Measurements from ENCODE around the gene ANKRD11.

The ANKRD11 gene

DNA sequence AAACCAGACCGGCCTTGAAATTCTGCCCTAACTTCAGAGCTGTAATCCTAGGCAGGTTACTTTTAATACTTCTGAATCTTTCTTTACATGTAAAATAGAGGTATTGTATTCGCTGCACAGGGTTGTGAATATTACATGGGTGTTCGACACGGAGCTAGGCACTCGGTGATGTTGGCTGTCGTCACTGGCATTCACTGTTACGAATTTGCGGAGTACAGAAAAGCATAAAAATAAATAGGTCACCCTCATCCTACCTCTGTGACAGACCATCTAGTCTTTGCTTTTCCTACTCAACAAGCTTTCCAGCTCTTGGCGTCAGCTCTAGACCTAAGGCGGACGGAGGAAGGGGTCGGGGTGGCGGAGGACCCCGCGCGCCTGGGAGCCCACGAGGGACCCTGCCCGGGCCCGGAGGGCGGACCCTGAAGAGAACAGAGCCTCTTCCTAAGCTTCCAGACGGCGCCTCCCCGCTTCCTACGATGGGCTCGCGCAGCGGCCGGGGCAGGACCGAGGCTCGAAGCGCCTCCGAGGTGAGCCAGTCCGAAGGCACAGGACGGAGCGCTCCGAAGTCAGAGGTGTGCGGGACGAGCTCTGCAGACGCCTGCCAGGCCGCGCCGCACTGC is 17.0 kb upstream of the ANKRD11 start:
- H3K27me3 ChIP-seq (replicated peaks; ENCODE audit: control insufficient read depth, insufficient read depth, low read length, poor library complexity, severe bottlenecking): no peaks in the 10 kb centered on the region
- peak overlapping the region; percentile 80 for H3K4me3 ChIP-seq (ENCODE audit: insufficient read depth, low read depth, low read length, poor library complexity, severe bottlenecking)
- H3K9me3 ChIP-seq (ENCODE audit: control insufficient read depth, low read length): no peaks in the 10 kb centered on the region
- H3K27ac ChIP-seq (ENCODE audit: insufficient read depth, low read length, poor library complexity, severe bottlenecking): peak overlapping the region; percentile 89
- DNase-seq: no peak
- H3K4me1 ChIP-seq (ENCODE audit: control insufficient read depth, insufficient read depth, low read length, poor library complexity, severe bottlenecking): peaks cover 32% of the 10 kb centered on the region
- peaks cover 19% of the 10 kb centered on the region for H3K36me3 ChIP-seq (ENCODE audit: control insufficient read depth, insufficient read depth, low read length)

DNA sequence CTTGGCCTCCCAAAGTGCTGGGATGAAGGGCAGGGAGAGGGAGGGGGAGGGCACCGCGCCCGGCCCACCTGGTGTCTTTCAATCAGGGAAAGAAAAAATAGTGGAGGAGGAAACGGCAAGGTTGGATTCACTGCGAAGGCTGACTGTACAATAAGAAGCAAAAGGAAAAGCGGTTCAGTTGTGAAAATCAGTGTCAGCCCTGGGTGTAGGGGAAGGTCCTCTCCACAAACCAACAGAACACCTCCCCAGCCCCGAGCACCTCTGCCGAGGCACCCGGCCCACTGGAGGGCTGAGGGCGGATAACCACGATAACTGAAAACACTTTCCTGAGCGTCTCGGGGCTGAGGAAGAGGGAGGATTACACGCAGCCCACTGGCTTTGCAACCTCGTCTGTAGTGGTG is 16.4 kb upstream of the ANKRD11 start:
- no peak for DNase-seq
- Histone ChIP-seq H3K27ac (ENCODE audit: insufficient read depth, low read length, poor library complexity, severe bottlenecking) (peak overlapping the region; percentile 89), H3K4me1 (ENCODE audit: control insufficient read depth, insufficient read depth, low read length, poor library complexity, severe bottlenecking) (peaks cover 32% of the 10 kb centered on the region)

DNA sequence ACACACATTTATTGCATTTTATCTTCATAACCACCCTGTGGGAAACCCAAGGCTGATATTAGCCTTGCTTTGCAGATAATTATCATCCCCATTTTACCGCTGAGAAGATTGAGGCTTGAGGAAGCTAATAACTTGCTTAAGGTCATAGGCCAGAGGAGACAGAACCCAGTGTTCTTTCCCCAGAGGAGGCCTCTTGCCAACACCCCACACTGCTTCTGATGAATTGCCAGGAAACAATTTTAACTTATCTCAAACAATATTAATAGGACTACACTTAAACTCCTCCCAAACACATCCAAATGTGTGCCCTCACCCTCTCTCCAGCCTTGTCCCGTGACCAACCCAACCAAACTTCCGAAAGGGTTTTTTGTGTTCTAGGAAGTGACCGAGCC is 15.7 kb upstream of the ANKRD11 start:
- Histone ChIP-seq H3K4me1 (ENCODE audit: control insufficient read depth, insufficient read depth, low read length, poor library complexity, severe bottlenecking) (peaks cover 32% of the 10 kb centered on the region), H3K4me3 (ENCODE audit: insufficient read depth, low read depth, low read length, poor library complexity, severe bottlenecking) (peak overlapping the region; percentile 40), H3K36me3 (ENCODE audit: control insufficient read depth, insufficient read depth, low read length) (peaks cover 8% of the 10 kb centered on the region), H3K9me3 (ENCODE audit: control insufficient read depth, low read length) (no peaks in the 10 kb centered on the region), H3K27me3 (replicated peaks; ENCODE audit: control insufficient read depth, insufficient read depth, low read length, poor library complexity, severe bottlenecking) (no peaks in the 10 kb centered on the region), H3K27ac (ENCODE audit: insufficient read depth, low read length, poor library complexity, severe bottlenecking) (peak overlapping the region; percentile 75)
- DNase-seq: no peak

More for the DNA sequence above, 16.4 kb upstream of the ANKRD11 start:
- Histone ChIP-seq H3K4me3 (ENCODE audit: insufficient read depth, low read depth, low read length, poor library complexity, severe bottlenecking) (peak overlapping the region; percentile 80), H3K36me3 (ENCODE audit: control insufficient read depth, insufficient read depth, low read length) (peaks cover 15% of the 10 kb centered on the region), H3K27me3 (replicated peaks; ENCODE audit: control insufficient read depth, insufficient read depth, low read length, poor library complexity, severe bottlenecking) (no peaks in the 10 kb centered on the region), H3K9me3 (ENCODE audit: control insufficient read depth, low read length) (no peaks in the 10 kb centered on the region)

DNA sequence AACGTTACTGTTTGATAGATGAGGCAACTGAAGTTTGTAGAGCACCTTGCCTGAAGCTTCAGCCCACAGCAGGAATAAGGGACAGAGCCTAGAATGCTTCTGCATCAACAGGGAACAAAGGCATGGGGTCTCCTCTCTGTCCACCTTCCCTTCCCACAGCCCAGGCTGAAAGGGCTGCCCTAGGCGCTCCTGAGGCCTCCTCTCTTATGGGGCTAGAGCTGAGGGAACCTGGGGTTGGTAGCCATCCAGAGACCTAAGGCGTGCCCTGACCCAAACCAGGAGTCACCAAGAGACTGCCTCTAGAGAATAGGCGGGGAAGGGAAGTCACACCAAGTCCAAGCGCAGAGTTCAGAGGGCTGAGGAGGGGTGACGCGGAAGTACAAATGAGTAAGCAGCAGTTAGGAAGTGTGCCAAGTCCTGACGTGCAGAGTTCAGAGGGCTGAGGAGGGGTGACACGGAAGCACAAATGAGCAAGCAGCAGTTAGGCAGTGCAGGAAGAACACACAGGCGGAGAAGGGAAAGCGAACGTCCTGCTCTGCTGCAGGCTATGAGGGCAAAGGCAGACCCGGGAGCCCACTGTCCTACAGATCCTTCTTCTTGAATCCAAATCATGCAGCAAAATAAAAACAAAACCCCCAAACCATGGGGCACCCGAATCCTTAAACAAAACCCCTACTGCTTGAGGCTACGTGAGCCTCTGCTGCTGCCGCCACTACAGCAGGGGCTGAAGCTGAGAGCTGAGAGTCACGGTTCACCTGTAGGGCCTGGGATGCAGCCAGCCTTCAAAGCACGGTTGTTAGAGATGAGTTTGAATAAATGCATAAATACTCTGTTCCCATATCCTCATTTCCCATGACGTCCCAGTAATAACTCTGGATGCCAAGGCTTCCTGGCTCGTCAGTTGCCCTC is 15.1 kb upstream of the ANKRD11 start:
- Histone ChIP-seq H3K4me1 (ENCODE audit: control insufficient read depth, insufficient read depth, low read length, poor library complexity, severe bottlenecking) (peaks cover 32% of the 10 kb centered on the region), H3K9me3 (ENCODE audit: control insufficient read depth, low read length) (no peaks in the 10 kb centered on the region), H3K4me3 (ENCODE audit: insufficient read depth, low read depth, low read length, poor library complexity, severe bottlenecking) (peak overlapping the region; percentile 40), H3K36me3 (ENCODE audit: control insufficient read depth, insufficient read depth, low read length) (peaks cover 2% of the 10 kb centered on the region), H3K27me3 (replicated peaks; ENCODE audit: control insufficient read depth, insufficient read depth, low read length, poor library complexity, severe bottlenecking) (no peaks in the 10 kb centered on the region), H3K27ac (ENCODE audit: insufficient read depth, low read length, poor library complexity, severe bottlenecking) (peak overlapping the region; percentile 75)
- DNase-seq: peak; percentile 82 to 84 (median 83)

DNA sequence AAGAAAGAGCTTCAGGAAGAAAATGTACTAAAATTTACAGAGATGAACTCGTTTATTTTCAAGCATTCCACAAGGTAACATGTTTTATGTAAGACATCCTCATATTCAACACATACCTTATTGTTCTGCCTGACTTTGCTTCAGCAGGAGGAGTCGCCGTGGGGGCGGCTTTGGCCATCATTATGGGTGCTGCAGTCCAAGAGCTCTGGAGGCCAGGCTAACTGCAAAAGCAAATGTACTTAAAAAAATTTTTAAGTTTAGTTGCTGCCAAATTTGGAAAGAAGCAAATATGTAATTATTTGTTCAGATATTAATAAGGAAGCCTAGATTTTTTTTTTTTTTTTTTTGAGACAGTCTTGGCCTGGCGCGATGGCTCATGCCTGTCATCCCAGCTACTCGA is 13.7 kb upstream of the ANKRD11 start:
- H3K27me3 ChIP-seq (replicated peaks; ENCODE audit: control insufficient read depth, insufficient read depth, low read length, poor library complexity, severe bottlenecking): no peaks in the 10 kb centered on the region
- no peaks in the 10 kb centered on the region for H3K9me3 ChIP-seq (ENCODE audit: control insufficient read depth, low read length)
- no peak overlapping the region for H3K4me3 ChIP-seq (ENCODE audit: insufficient read depth, low read depth, low read length, poor library complexity, severe bottlenecking)
- no peak overlapping the region for H3K27ac ChIP-seq (ENCODE audit: insufficient read depth, low read length, poor library complexity, severe bottlenecking)
- no peak for DNase-seq
- no peaks in the 10 kb centered on the region for H3K36me3 ChIP-seq (ENCODE audit: control insufficient read depth, insufficient read depth, low read length)
- H3K4me1 ChIP-seq (ENCODE audit: control insufficient read depth, insufficient read depth, low read length, poor library complexity, severe bottlenecking): peaks cover 29% of the 10 kb centered on the region

DNA sequence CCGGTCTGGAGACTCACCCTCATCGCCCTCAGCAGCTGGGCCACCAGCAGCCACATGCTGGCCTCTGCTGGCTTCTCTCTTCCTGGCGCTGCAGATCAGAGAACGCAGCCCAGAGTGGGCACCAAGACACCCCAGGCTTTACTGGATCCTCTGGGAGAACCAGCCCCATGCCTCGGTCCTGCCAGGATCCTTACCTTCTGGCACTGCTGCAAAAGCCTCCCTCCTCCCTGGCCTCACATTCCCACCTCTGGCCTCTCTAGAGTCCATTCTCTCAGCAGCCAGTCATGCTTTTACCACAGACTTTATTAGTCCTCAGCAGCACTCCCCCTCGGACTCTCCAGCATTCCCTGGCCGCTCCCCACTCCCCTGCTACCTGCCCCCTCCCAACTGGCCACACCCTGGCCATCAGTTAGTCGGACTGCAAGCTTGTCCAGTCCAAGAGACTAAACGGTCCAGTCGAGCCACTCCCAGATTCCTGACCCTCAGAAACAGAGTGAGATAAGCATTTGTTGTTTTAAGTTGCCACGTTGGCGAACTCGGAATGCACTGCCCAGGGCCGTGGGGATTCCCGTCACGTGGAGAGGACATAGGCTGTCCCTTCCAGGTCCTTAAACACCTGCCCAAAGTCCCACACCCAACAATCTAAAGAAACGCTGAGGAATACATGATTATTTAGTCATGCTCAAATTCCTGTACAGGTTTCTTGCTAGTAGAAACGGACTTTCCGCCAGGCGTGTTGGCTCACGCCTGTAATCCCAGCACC is 11.9 kb upstream of the ANKRD11 start:
- Histone ChIP-seq H3K4me1 (ENCODE audit: control insufficient read depth, insufficient read depth, low read length, poor library complexity, severe bottlenecking) (peaks cover 22% of the 10 kb centered on the region), H3K27me3 (replicated peaks; ENCODE audit: control insufficient read depth, insufficient read depth, low read length, poor library complexity, severe bottlenecking) (no peaks in the 10 kb centered on the region), H3K4me3 (ENCODE audit: insufficient read depth, low read depth, low read length, poor library complexity, severe bottlenecking) (no peak overlapping the region), H3K9me3 (ENCODE audit: control insufficient read depth, low read length) (no peaks in the 10 kb centered on the region), H3K36me3 (ENCODE audit: control insufficient read depth, insufficient read depth, low read length) (no peaks in the 10 kb centered on the region), H3K27ac (ENCODE audit: insufficient read depth, low read length, poor library complexity, severe bottlenecking) (no peak overlapping the region)
- DNase-seq: no peak

DNA sequence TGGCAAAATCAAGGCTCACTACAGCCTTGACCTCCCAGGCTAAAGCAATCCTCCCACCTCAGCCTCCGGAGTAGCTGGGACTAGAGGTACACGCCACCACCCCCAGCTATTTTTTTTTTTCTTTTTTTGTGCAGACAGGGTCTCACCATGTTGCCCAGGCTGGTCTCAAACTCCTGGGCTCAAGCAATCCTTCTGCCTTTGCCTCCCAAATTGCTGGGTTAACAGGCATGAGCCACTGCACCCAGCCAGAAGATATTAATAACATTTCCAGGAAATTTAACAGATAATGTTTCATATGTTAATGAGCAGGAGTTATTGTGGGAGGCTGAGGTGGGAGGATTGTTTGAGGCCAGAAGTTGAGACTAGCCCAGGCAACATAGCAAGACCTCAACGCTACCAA is 9.4 kb upstream of the ANKRD11 start:
- no peaks in the 10 kb centered on the region for H3K27me3 ChIP-seq (replicated peaks; ENCODE audit: control insufficient read depth, insufficient read depth, low read length, poor library complexity, severe bottlenecking)
- no peak overlapping the region for H3K27ac ChIP-seq (ENCODE audit: insufficient read depth, low read length, poor library complexity, severe bottlenecking)
- DNase-seq: no peak
- no peaks in the 10 kb centered on the region for H3K4me1 ChIP-seq (ENCODE audit: control insufficient read depth, insufficient read depth, low read length, poor library complexity, severe bottlenecking)
- no peaks in the 10 kb centered on the region for H3K36me3 ChIP-seq (ENCODE audit: control insufficient read depth, insufficient read depth, low read length)
- H3K4me3 ChIP-seq (ENCODE audit: insufficient read depth, low read depth, low read length, poor library complexity, severe bottlenecking): no peak overlapping the region
- H3K9me3 ChIP-seq (ENCODE audit: control insufficient read depth, low read length): no peaks in the 10 kb centered on the region

DNA sequence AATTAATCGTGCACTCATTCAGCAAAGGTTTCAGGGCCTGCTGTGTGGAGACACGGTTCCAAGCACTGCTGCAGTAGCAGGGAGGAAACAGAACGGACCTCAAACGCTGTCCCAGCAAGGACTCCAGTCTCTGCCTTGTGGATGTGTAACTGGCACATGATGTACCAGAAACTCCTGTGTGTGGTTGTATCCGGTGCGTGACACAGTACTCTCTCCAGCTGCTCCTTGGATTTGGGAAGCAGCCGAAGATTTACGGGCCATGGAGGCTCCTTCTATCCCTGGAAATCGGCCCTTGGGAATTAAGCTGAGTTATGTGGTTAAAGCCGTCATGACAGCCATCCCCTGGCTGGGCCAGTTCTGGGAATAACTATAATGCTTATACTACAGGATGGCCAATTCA is 8.5 kb upstream of the ANKRD11 start:
- Histone ChIP-seq H3K9me3 (ENCODE audit: control insufficient read depth, low read length) (no peaks in the 10 kb centered on the region), H3K36me3 (ENCODE audit: control insufficient read depth, insufficient read depth, low read length) (no peaks in the 10 kb centered on the region), H3K4me1 (ENCODE audit: control insufficient read depth, insufficient read depth, low read length, poor library complexity, severe bottlenecking) (no peaks in the 10 kb centered on the region), H3K27ac (ENCODE audit: insufficient read depth, low read length, poor library complexity, severe bottlenecking) (no peak overlapping the region), H3K27me3 (replicated peaks; ENCODE audit: control insufficient read depth, insufficient read depth, low read length, poor library complexity, severe bottlenecking) (no peaks in the 10 kb centered on the region), H3K4me3 (ENCODE audit: insufficient read depth, low read depth, low read length, poor library complexity, severe bottlenecking) (no peak overlapping the region)
- no peak for DNase-seq

DNA sequence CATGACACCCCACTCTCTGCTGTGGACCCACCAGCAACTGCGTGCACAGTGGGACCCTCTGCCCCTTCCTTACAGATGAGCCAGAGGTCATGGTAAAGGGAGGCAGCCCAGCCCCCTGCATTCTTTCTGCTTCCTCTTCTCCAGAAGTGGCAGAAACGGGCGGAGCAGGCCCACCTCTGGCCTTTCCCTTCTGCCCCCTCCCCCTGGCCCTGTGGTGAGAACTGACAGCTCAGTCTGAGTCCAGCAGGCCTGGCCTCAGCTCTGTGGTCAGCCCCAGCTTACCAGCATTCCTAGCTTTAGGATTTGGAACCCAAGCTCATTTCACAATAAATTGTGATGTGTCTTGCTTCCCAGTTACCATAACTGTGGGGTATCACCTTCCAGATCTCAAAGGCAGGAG is 4.8 kb upstream of the ANKRD11 start:
- no peaks in the 10 kb centered on the region for H3K9me3 ChIP-seq (ENCODE audit: control insufficient read depth, low read length)
- H3K36me3 ChIP-seq (ENCODE audit: control insufficient read depth, insufficient read depth, low read length): no peaks in the 10 kb centered on the region
- no peak for DNase-seq
- no peaks in the 10 kb centered on the region for H3K27me3 ChIP-seq (replicated peaks; ENCODE audit: control insufficient read depth, insufficient read depth, low read length, poor library complexity, severe bottlenecking)
- no peak overlapping the region for H3K4me3 ChIP-seq (ENCODE audit: insufficient read depth, low read depth, low read length, poor library complexity, severe bottlenecking)
- H3K4me1 ChIP-seq (ENCODE audit: control insufficient read depth, insufficient read depth, low read length, poor library complexity, severe bottlenecking): peaks cover 13% of the 10 kb centered on the region
- H3K27ac ChIP-seq (ENCODE audit: insufficient read depth, low read length, poor library complexity, severe bottlenecking): no peak overlapping the region

DNA sequence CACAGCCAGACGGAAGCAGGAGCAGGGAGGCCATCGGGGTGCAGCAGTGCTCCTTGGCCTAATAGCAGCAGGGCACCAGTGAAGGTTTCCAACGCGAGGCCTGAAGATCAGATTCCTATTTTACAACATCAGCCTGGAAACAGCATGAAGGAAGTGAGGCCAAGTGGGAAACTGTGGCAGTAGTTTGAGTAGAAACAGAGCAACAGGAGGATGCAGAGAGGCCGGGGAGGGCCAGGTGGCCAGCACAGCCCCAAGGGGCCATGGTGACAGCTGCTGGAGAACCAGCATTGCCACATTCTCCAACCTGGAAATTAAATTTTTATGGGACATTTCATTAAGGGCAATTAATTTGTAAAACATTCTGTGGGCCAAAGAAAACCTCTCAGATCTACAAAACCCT is 3.4 kb upstream of the ANKRD11 start:
- Histone ChIP-seq H3K27me3 (replicated peaks; ENCODE audit: control insufficient read depth, insufficient read depth, low read length, poor library complexity, severe bottlenecking) (no peaks in the 10 kb centered on the region), H3K4me1 (ENCODE audit: control insufficient read depth, insufficient read depth, low read length, poor library complexity, severe bottlenecking) (peaks cover 13% of the 10 kb centered on the region), H3K27ac (ENCODE audit: insufficient read depth, low read length, poor library complexity, severe bottlenecking) (no peak overlapping the region), H3K36me3 (ENCODE audit: control insufficient read depth, insufficient read depth, low read length) (no peaks in the 10 kb centered on the region), H3K4me3 (ENCODE audit: insufficient read depth, low read depth, low read length, poor library complexity, severe bottlenecking) (no peak overlapping the region), H3K9me3 (ENCODE audit: control insufficient read depth, low read length) (no peaks in the 10 kb centered on the region)
- DNase-seq: no peak

All from effector memory CD4-positive, alpha-beta T cell (primary cell).